IPS-18c (cell line): ENCODE measurements around the gene LRP3.
"Not testable (repeated sequence)": the region's sequence is repeated elsewhere in the genome, so short reads cannot be mapped to it uniquely, and the experiment has no call there.

ENCODE experiments used
- H3K4me3 ChIP-seq: 2 replicates; pipeline ENCODE4 v1.7.0; 2013; ENCODE audit warnings: low read depth, mild to moderate bottlenecking, low read length, moderate library complexity; ENCODE audit not compliant: insufficient read depth
- H3K9me3 ChIP-seq: one replicate; pipeline ENCODE4 v1.6.1; 2013; ENCODE audit warnings: mild to moderate bottlenecking, low read length, moderate library complexity; ENCODE audit not compliant: control insufficient read depth, insufficient read depth

The LRP3 gene, protein sequence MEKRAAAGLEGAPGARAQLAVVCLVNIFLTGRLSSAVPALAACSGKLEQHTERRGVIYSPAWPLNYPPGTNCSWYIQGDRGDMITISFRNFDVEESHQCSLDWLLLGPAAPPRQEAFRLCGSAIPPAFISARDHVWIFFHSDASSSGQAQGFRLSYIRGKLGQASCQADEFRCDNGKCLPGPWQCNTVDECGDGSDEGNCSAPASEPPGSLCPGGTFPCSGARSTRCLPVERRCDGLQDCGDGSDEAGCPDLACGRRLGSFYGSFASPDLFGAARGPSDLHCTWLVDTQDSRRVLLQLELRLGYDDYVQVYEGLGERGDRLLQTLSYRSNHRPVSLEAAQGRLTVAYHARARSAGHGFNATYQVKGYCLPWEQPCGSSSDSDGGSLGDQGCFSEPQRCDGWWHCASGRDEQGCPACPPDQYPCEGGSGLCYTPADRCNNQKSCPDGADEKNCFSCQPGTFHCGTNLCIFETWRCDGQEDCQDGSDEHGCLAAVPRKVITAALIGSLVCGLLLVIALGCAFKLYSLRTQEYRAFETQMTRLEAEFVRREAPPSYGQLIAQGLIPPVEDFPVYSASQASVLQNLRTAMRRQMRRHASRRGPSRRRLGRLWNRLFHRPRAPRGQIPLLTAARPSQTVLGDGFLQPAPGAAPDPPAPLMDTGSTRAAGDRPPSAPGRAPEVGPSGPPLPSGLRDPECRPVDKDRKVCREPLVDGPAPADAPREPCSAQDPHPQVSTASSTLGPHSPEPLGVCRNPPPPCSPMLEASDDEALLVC

GRCh38 chr19:33193865-33194362 lies at the start of gene LRP3:
Gene LRP3 (plus strand): TSS chr19:33194330. CDS start chr19:33194786, 456 bp downstream.
- peaks cover 2% of the 10 kb centered on the region for H3K9me3 ChIP-seq
- peak within 1 kb of the TSS; percentile 67 for H3K4me3 ChIP-seq

- Histone ChIP-seq H3K9me3 (peaks cover 2% of the 10 kb centered on the region), H3K4me3 (no peak overlapping the region)
Observed at GRCh38 chr19:33146209-33146608, 47.9 kb upstream of the LRP3 start.

DNA sequence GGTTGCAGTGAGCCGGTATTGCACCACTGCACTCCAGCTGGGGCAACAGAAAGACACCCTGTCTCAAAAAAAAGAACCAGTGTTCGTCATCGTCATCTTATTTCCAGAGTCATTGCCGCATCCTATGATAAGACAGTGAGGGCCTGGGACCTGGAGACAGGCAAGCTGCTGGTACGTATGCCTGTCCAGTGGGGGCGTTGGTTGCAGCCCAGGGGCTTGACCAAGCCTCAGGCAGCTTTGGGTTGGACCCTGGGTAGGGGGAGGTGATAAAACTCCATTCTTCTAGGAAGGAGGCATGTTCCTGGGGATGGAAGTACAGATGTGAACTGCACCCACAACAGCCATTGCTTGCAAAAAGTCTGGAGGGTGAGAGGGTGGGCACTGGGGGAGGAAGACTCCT lies 46.6 kb upstream of the LRP3 start:
- Histone ChIP-seq H3K9me3 (peaks cover 2% of the 10 kb centered on the region), H3K4me3 (no peak overlapping the region)

DNA sequence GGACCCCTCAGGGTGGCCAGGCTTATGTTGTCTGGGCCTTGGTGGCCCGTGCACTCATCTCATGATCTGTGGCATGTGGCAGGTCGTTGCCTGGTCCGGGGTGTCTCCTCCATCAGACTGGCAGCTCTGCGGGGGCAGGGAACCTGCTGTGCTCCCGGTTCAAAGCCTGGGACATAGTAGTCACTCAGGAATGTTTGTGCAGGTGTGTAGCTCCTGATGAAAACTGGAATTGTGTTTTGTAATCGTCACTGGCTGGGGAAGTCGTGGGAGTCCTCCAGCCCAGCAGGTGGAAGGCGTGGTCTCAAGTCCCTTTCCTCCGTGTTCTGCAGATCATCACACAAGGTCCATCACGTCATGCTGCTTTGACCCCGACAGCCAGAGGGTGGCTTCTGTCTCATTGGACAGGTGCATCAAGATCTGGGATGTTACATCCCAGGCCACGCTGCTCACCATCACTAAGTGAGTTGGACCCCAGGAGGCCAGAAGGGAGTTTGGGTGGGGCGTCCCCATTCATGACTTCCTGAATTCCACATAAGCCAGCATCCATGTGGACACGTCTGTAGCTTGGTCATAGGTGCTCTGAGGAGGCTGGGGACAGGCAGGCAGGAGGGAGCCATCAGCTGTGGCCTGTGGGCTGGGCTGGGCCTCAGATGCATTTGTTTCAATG lies 43.1 kb upstream of the LRP3 start:
- peaks cover 2% of the 10 kb centered on the region for H3K9me3 ChIP-seq
- no peak overlapping the region for H3K4me3 ChIP-seq

GRCh38 chr19:33152176-33152575 lies 42.0 kb upstream of the LRP3 start:
- no peak overlapping the region for H3K4me3 ChIP-seq
- peaks cover 2% of the 10 kb centered on the region for H3K9me3 ChIP-seq

DNA sequence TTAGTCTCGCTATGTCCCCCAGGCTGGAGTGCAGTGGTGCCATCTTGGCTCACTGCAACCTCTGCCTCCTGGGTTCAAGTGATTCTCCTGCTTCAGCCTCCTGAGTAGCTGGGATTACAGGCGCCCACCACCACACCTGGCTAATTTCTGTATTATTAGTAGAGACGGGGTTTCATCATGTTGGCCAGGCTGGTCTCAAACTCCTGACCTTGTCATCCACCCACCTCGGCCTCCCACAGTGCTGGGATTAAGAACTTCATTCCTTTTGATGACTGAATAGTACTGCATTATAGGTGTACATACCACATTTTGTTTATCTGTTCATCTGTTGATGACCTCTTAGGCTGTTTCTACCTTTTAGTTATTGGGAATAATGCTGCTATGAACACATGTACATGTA lies 41.5 kb upstream of the LRP3 start:
- not testable (repeated sequence) for H3K9me3 ChIP-seq, H3K4me3 ChIP-seq

DNA sequence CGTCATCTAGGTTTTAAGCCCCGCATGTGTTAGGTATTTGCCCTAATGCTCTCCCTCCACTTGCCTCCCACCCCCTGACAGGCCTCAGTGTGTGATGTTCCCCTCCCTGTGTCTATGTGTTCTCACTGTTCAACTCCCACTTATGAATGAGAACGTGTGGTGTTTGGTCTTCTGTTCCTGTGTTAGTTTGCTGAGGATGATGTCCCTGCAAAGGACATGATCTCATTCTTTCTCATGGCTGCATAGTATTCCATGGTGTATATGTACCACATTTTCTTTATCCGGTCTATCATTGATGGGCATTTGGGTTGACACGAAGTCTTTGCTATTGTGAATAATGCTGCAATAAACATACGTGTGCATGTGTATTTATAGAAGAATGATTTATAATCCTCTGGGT lies 39.8 kb upstream of the LRP3 start:
- H3K4me3 ChIP-seq, result not testable (repeated sequence)

GRCh38 chr19:33156334-33156733 lies 37.8 kb upstream of the LRP3 start:
- H3K9me3 ChIP-seq, result peaks cover 4% of the 10 kb centered on the region
- no peak overlapping the region for H3K4me3 ChIP-seq

More for the DNA sequence above, 39.8 kb upstream of the LRP3 start:
- not testable (repeated sequence) for H3K9me3 ChIP-seq

- Histone ChIP-seq H3K9me3 (peaks cover 4% of the 10 kb centered on the region), H3K4me3 (no peak overlapping the region)
Observed at GRCh38 chr19:33157906-33158305, 36.2 kb upstream of the LRP3 start.

- H3K4me3 ChIP-seq, result no peak overlapping the region
- peaks cover 4% of the 10 kb centered on the region for H3K9me3 ChIP-seq
Observed at GRCh38 chr19:33158365-33158764, 35.8 kb upstream of the LRP3 start.

GRCh38 chr19:33159149-33159548 lies 35.0 kb upstream of the LRP3 start:
- no peak overlapping the region for H3K4me3 ChIP-seq

DNA sequence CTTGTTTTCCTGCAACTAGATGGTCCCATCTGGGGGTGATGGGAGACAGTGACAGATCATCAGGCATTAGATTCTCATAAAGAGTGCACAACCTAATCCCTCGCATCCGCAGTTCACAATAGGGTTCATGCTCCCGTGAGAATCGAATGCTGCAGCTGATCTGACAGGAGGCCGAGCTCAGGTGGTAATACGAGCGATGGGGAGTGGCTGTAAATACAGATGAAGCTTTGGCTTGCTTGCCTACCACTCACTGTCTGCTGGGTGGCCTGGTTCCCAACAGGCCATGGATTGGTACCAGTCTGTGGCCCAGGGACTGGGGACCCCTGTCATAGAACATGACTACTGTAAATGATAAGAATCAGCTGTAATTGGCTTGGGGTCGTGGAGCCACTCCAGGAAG lies 34.2 kb upstream of the LRP3 start:
- Histone ChIP-seq H3K4me3 (no peak overlapping the region), H3K9me3 (peaks cover 6% of the 10 kb centered on the region)

More at GRCh38 chr19:33159149-33159548, 35.0 kb upstream of the LRP3 start:
- H3K9me3 ChIP-seq, result peaks cover 6% of the 10 kb centered on the region

DNA sequence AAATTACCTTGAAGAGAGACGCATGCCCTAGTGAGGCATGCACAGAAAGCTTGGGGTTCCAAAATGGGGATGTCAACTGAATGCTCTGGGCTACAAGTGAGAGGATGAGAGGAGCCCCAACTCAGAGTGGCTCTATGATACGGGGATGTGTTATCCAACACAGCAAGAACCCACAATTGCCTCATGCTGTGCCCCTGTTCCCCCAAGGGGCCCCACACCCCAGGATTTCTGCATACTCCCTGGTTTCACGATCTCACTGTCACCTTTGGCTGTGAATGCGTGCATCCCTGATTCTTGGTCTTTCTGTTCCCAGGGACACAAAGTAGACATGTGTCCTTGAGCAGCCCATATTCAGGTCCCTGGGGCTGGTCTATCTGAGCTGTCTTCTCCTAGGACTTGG lies 32.9 kb upstream of the LRP3 start:
- H3K4me3 ChIP-seq, result no peak overlapping the region

DNA sequence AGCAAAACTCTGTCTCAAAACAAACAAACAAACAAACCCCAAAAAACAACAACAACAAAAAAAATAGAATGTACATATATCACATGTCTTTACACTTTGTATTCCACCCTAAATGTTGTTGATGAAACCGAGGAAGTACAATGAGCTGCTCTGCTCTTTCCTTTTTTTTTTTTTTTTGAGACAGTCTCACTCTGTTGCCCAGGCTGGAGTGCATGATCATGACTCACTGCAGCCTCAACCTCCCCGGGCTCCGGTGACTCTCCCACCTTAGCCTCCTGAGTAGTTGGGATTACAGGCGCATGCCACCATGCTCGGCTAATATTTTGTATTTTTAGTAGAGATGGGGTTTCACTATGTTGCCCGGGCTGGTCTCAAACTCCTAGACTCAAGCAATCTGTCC lies 30.6 kb upstream of the LRP3 start:
- no peak overlapping the region for H3K4me3 ChIP-seq
- peaks cover 6% of the 10 kb centered on the region for H3K9me3 ChIP-seq

More for the DNA sequence above, 32.9 kb upstream of the LRP3 start:
- H3K9me3 ChIP-seq, result peaks cover 6% of the 10 kb centered on the region

DNA sequence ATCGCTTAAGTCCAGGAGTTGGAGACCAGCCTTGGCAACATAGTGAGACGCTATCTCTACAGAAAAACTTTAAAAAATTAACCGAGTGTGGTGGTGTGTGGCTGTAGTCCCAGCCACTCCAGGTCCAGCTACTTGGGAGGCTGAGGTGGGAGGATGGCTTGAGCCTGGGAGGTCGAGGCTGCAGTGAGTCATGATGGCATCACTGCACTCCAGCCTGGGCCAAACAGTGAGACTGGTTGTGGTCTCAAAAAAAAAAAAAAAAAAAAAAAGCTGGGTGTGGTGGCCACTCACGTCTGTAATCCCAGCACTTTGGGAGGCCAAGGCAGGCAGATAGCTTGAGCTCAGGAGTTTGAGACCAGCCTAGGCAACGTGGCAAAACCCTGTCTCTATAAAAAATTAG lies 28.1 kb upstream of the LRP3 start:
- not testable (repeated sequence) for H3K9me3 ChIP-seq, H3K4me3 ChIP-seq

GRCh38 chr19:33167438-33167837 lies 26.7 kb upstream of the LRP3 start:
- H3K4me3 ChIP-seq, result no peak overlapping the region

GRCh38 chr19:33168528-33168927 lies 25.6 kb upstream of the LRP3 start:
- peaks cover under 1% of the 10 kb centered on the region for H3K9me3 ChIP-seq
- H3K4me3 ChIP-seq, result no peak overlapping the region

More at GRCh38 chr19:33167438-33167837, 26.7 kb upstream of the LRP3 start:
- H3K9me3 ChIP-seq, result peaks cover 2% of the 10 kb centered on the region
